Measurements from ENCODE around the gene CCDC82.

- TF ChIP-seq REST (IDR thresholded peaks at IDR 0.05; ENCODE audit: low read depth) (no peak), CEBPB (IDR thresholded peaks at IDR 0.05) (no peak), ZBTB7A (IDR thresholded peaks at IDR 0.05; ENCODE audit: low read depth) (no peak), YY1 (IDR thresholded peaks at IDR 0.05; ENCODE audit: low read depth) (no peak), NFIC (IDR thresholded peaks at IDR 0.05) (no peak), FOXM1 (IDR thresholded peaks at IDR 0.05; ENCODE audit: borderline replicate concordance, low read depth) (no peak), EGR1 (IDR thresholded peaks at IDR 0.05) (no peak), RAD21 (IDR thresholded peaks at IDR 0.05; ENCODE audit: low read depth) (no peak), CREB1 (IDR thresholded peaks at IDR 0.05; ENCODE audit: low read depth) (no peak), EP300 (IDR thresholded peaks at IDR 0.05; ENCODE audit: borderline replicate concordance) (no peak), MAX (IDR thresholded peaks at IDR 0.05) (no peak), TAF1 (IDR thresholded peaks at IDR 0.05; ENCODE audit: low read depth) (no peak), TCF12 (IDR thresholded peaks at IDR 0.05; ENCODE audit: low read depth) (no peak)
These were observed 5.1 kb upstream of the CCDC82 start for GRCh38 chr11:96394773-96395172.

Data from Ishikawa (cell line).